ENCODE data around the gene PTPRM. TPM values are rescaled to one million over a fixed set of nuclear protein-coding genes. Genes with fewer than 3 reads are reported as not detected.

The PTPRM gene
- total RNA-seq, 1 donor from 2014 or later, result 59.0 TPM

- DNase-seq (ENCODE audit: low read depth, low spot score), result no peak
Measured at GRCh38 chr18:7805096-7805495, 238.0 kb downstream of the PTPRM start.

GRCh38 chr18:7805880-7806279 lies 238.8 kb downstream of the PTPRM start:
- DNase-seq (ENCODE audit: low read depth, low spot score), result no peak

GRCh38 chr18:7807936-7808453 lies 240.9 kb downstream of the PTPRM start:
- no peak for DNase-seq (ENCODE audit: low read depth, low spot score)

- no peak for DNase-seq (ENCODE audit: low read depth, low spot score)
Measured at GRCh38 chr18:7808992-7809391, 241.9 kb downstream of the PTPRM start.

GRCh38 chr18:7809455-7809854 lies 242.3 kb downstream of the PTPRM start:
- no peak for DNase-seq (ENCODE audit: low read depth, low spot score)

GRCh38 chr18:7809978-7810377 lies 242.9 kb downstream of the PTPRM start:
- no peak for DNase-seq (ENCODE audit: low read depth, low spot score)

- DNase-seq (ENCODE audit: low read depth, low spot score), result no peak
Measured at GRCh38 chr18:7812431-7813063, 245.4 kb downstream of the PTPRM start.

- no peak for DNase-seq (ENCODE audit: low read depth, low spot score)
Measured at GRCh38 chr18:7813131-7813530, 246.0 kb downstream of the PTPRM start.

- no peak for DNase-seq (ENCODE audit: low read depth, low spot score)
Measured at GRCh38 chr18:7814754-7815315, 247.7 kb downstream of the PTPRM start.

GRCh38 chr18:7815787-7816186 lies 248.7 kb downstream of the PTPRM start:
- DNase-seq (ENCODE audit: low read depth, low spot score), result no peak

GRCh38 chr18:7817575-7818230 lies 250.6 kb downstream of the PTPRM start:
- DNase-seq (ENCODE audit: low read depth, low spot score), result no peak

- no peak for DNase-seq (ENCODE audit: low read depth, low spot score)
Measured at GRCh38 chr18:7821784-7822183, 254.7 kb downstream of the PTPRM start.

GRCh38 chr18:7822435-7823331 lies 255.6 kb downstream of the PTPRM start:
- no peak for DNase-seq (ENCODE audit: low read depth, low spot score)

GRCh38 chr18:7824970-7825369 lies 257.9 kb downstream of the PTPRM start:
- DNase-seq (ENCODE audit: low read depth, low spot score), result peak; percentile 29

- no peak for DNase-seq (ENCODE audit: low read depth, low spot score)
Measured at GRCh38 chr18:7830468-7830867, 263.4 kb downstream of the PTPRM start.

- no peak for DNase-seq (ENCODE audit: low read depth, low spot score)
Measured at GRCh38 chr18:7839548-7839947, 272.4 kb downstream of the PTPRM start.

GRCh38 chr18:7840411-7840810 lies 273.3 kb downstream of the PTPRM start:
- peak; percentile 10 for DNase-seq (ENCODE audit: low read depth, low spot score)

GRCh38 chr18:7844017-7844416 lies 276.9 kb downstream of the PTPRM start:
- no peak for DNase-seq (ENCODE audit: low read depth, low spot score)

- DNase-seq (ENCODE audit: low read depth, low spot score), result no peak
Measured at GRCh38 chr18:7844418-7844817, 277.3 kb downstream of the PTPRM start.

GRCh38 chr18:7846335-7846734 lies 279.2 kb downstream of the PTPRM start:
- no peak for DNase-seq (ENCODE audit: low read depth, low spot score)

GRCh38 chr18:7847357-7848053 lies 280.4 kb downstream of the PTPRM start:
- no peak for DNase-seq (ENCODE audit: low read depth, low spot score)
